CD4-positive, alpha-beta memory T cell (primary cell): Measurements from ENCODE around the gene KDM2A. TPM values are rescaled to one million over a fixed set of nuclear protein-coding genes. Genes with fewer than 3 reads are reported as not detected.

ENCODE experiments used
- CTCF ChIA-PET: fragments of 350-600 bp; sonication (Branson Sonifier 250); formaldehyde crosslinking; loops from one replicate; lab custom pipeline; 2021; ENCODE audit warnings: inconsistent platforms; ENCODE audit not compliant: partially characterized antibody; lab: Charles Lee
- POLR2A ChIA-PET: fragments of 350-600 bp; sonication (Branson Sonifier 250); formaldehyde crosslinking; loops from one replicate; lab custom pipeline; 2021; ENCODE audit not compliant: partially characterized antibody; lab: Charles Lee
- DNase-seq, 5 donors: peaks; one replicate each; pipeline versions ENCODE4 v3.0.0 to v3.0.0-alpha.2; 2020 to 2022; ENCODE audit warnings: mixed read lengths in 1 of 5
- H3K27ac ChIP-seq: one replicate; pipeline ENCODE4 v1.7.0; 2013; ENCODE audit warnings: low read depth, low read length
- H3K27me3 ChIP-seq: 2 replicates; pipeline ENCODE4 v1.7.0; 2013; ENCODE audit warnings: mild to moderate bottlenecking, low read length, moderate library complexity; ENCODE audit not compliant: insufficient read depth
- H3K36me3 ChIP-seq: 2 replicates; pipeline ENCODE4 v1.7.0; 2013; ENCODE audit warnings: mild to moderate bottlenecking, low read length, moderate library complexity; ENCODE audit not compliant: insufficient read depth
- H3K4me1 ChIP-seq: 2 replicates; pipeline ENCODE4 v1.7.0; 2013; ENCODE audit warnings: mild to moderate bottlenecking, low read length, moderate library complexity; ENCODE audit not compliant: insufficient read depth
- H3K4me3 ChIP-seq, 2 donors: one replicate each; pipeline ENCODE4 v1.7.0; 2013; ENCODE audit warnings: low read length in 2 of 2, mild to moderate bottlenecking in 1 of 2
- H3K9me3 ChIP-seq, 2 donors: one replicate each; pipeline ENCODE4 v1.7.0; 2013; ENCODE audit warnings: low read length in 2 of 2, control low read depth in 1 of 2; ENCODE audit not compliant: control insufficient read depth in 1 of 2
- H3K27ac Mint-ChIP-seq, 7 donors: one replicate each; pipeline ENCODE4 v1.8.0; 2020 to 2021; ENCODE audit warnings: mixed read lengths in 7 of 7, mild to moderate bottlenecking in 6 of 7, inconsistent platforms in 3 of 7, moderate library complexity in 3 of 7
- H3K27me3 Mint-ChIP-seq, 2 donors: one replicate each; pipeline ENCODE4 v1.8.0; 2020 to 2021; ENCODE audit warnings: mixed read lengths in 2 of 2
- H3K36me3 Mint-ChIP-seq, 2 donors: one replicate each; pipeline ENCODE4 v1.8.0; 2020 to 2021; ENCODE audit warnings: mixed read lengths in 2 of 2, inconsistent platforms in 1 of 2, mild to moderate bottlenecking in 1 of 2
- H3K4me1 Mint-ChIP-seq, 4 donors: one replicate each; pipeline ENCODE4 v1.8.0; 2020 to 2021; ENCODE audit warnings: mixed read lengths in 4 of 4, mild to moderate bottlenecking in 1 of 4
- H3K4me3 Mint-ChIP-seq, 8 donors: one replicate each; pipeline ENCODE4 v1.8.0; 2020 to 2021; ENCODE audit warnings: mixed read lengths in 8 of 8, mild to moderate bottlenecking in 7 of 8, moderate library complexity in 6 of 8, inconsistent platforms in 3 of 8
- H3K9me3 Mint-ChIP-seq, 8 donors: one replicate each; pipeline ENCODE4 v1.8.0; 2020 to 2021; ENCODE audit warnings: mixed read lengths in 8 of 8, mild to moderate bottlenecking in 5 of 8, inconsistent platforms in 3 of 8, moderate library complexity in 1 of 8
- intact Hi-C: fragments of 100-400 bp; cut with micrococcal nuclease; formaldehyde crosslinking; loops from one replicate; pipeline ENCODE4 v1.15.1; 2023
- polyA plus RNA-seq, 2 donors: library from polyadenylated mRNA; unstranded; fragments of 300-500 nt; fragmentation: Illumina TruSeq; gene quantifications; one replicate each; pipeline ENCODE4 v1.2.3, GENCODE V29; 2021
- total RNA-seq, 2 experiments: library from RNA; stranded (reverse); gene quantifications; one replicate each; pipeline ENCODE4 v1.2.3, GENCODE V29; 2021

Gene KDM2A
- total and polyA plus RNA-seq, 4 experiments from 2014 or later: 14.0 to 200 (median 105) TPM

GRCh38 chr11:67274768-67275605, 155.9 kb downstream of the KDM2A start:
- ChIA-PET CTCF (no interaction called here), POLR2A (interaction anchor here (0.7 to 17.3 kb wide), 8 partner anchors 11 to 144 kb away, joined by 3 to 1163 read pairs (median 4); partner anchors contain the start of genes ANKRD13D, POLD4, SSH3 and TBC1D10C)
- Mint-ChIP-seq H3K36me3 (peaks cover 24 to 58% of the 10 kb centered on the region in 2 donors), H3K27ac (peak overlapping the region; percentile 90 to 99 (median 95)), H3K27me3 (no peaks in the 10 kb centered on the region), H3K4me1 (peaks cover 44 to 95% (median 73%) of the 10 kb centered on the region in 4 donors), H3K4me3 (peak overlapping the region; percentile 3 to 97 (median 83)), H3K9me3 (no peaks in the 10 kb centered on the region)
- no peak overlapping the region for H3K4me3 ChIP-seq
- H3K9me3 ChIP-seq: no peaks in the 10 kb centered on the region
- DNase-seq: no peak
- H3K36me3 ChIP-seq: peaks cover 42% of the 10 kb centered on the region
- peak overlapping the region; percentile 95 for H3K27ac ChIP-seq
- peaks cover 100% of the 10 kb centered on the region for H3K4me1 ChIP-seq
- intact Hi-C loops: loop anchor here (5.0 kb wide), 1 partner anchor 232 kb away; the partner anchor contains the start of genes CDK2AP2 and PITPNM1
- no peaks in the 10 kb centered on the region for H3K27me3 ChIP-seq

GRCh38 chr11:67275606-67276409, 156.7 kb downstream of the KDM2A start:
- Histone ChIP-seq H3K9me3 (no peaks in the 10 kb centered on the region), H3K36me3 (peaks cover 50% of the 10 kb centered on the region), H3K27me3 (no peaks in the 10 kb centered on the region), H3K4me1 (peaks cover 100% of the 10 kb centered on the region), H3K27ac (peak overlapping the region; percentile 95), H3K4me3 (peak overlapping the region in 1 of 2 donors; percentile 15)
- Mint-ChIP-seq H3K9me3 (no peaks in the 10 kb centered on the region), H3K27me3 (no peaks in the 10 kb centered on the region), H3K36me3 (peaks cover 24 to 56% of the 10 kb centered on the region in 2 donors), H3K27ac (peak overlapping the region; percentile 94 to 99 (median 97)), H3K4me1 (peaks cover 38 to 95% (median 68%) of the 10 kb centered on the region in 4 donors), H3K4me3 (peak overlapping the region; percentile 69 to 92 (median 82))
- intact Hi-C loops: loop anchor here (5.0 kb wide), 1 partner anchor 231 kb away; the partner anchor contains the start of genes CDK2AP2 and PITPNM1
- DNase-seq: peak in 3 of 5 donors; percentile 29 to 56 (median 36)
- ChIA-PET POLR2A (interaction anchor here (1.5 to 21.8 kb wide), 6 partner anchors 3 to 128 kb away, joined by 3 to 1163 read pairs (median 55); partner anchors contain the start of genes ANKRD13D, GRK2, SSH3 and TBC1D10C), CTCF (no interaction called here)

GRCh38 chr11:67276781-67277230, 157.7 kb downstream of the KDM2A start:
- peaks cover 98% of the 10 kb centered on the region for H3K4me1 ChIP-seq
- peaks cover 59% of the 10 kb centered on the region for H3K36me3 ChIP-seq
- peak overlapping the region; percentile 79 to 92 (median 83) for H3K4me3 Mint-ChIP-seq
- H3K36me3 Mint-ChIP-seq: peaks cover 22 to 48% of the 10 kb centered on the region in 2 donors
- no peaks in the 10 kb centered on the region for H3K9me3 Mint-ChIP-seq
- H3K27ac Mint-ChIP-seq: peak overlapping the region; percentile 94 to 99 (median 97)
- peak overlapping the region; percentile 95 for H3K27ac ChIP-seq
- CTCF ChIA-PET: interaction anchor here (0.9 to 3.3 kb wide), 10 partner anchors 9 to 127 kb away, joined by 3 to 34 read pairs (median 5); partner anchors contain the start of genes ANKRD13D, SSH3 and TBC1D10C
- H3K9me3 ChIP-seq: no peaks in the 10 kb centered on the region
- no peaks in the 10 kb centered on the region for H3K27me3 Mint-ChIP-seq
- peak overlapping the region; percentile 42 to 49 for H3K4me3 ChIP-seq
- H3K4me1 Mint-ChIP-seq: peaks cover 28 to 91% (median 59%) of the 10 kb centered on the region in 4 donors
- no peaks in the 10 kb centered on the region for H3K27me3 ChIP-seq
- DNase-seq: peak in 3 of 5 donors; percentile 25 to 62 (median 45)
- intact Hi-C loops: loop anchor here (1.0 to 5.0 kb wide), 4 partner anchors 9 to 230 kb away; partner anchors contain the start of genes CDK2AP2 and PITPNM1
- POLR2A ChIA-PET: interaction anchor here (0.8 to 21.8 kb wide), 19 partner anchors 4 to 209 kb away, joined by 3 to 1163 read pairs (median 6); partner anchors contain the start of genes ANKRD13D, GRK2, POLD4 and PPP1CA

GRCh38 chr11:67277231-67277961, 158.3 kb downstream of the KDM2A start:
- peak overlapping the region; percentile 79 to 92 (median 83) for H3K4me3 Mint-ChIP-seq
- no peaks in the 10 kb centered on the region for H3K9me3 Mint-ChIP-seq
- Histone ChIP-seq H3K9me3 (no peaks in the 10 kb centered on the region), H3K4me1 (peaks cover 98% of the 10 kb centered on the region), H3K27ac (peak overlapping the region; percentile 95), H3K36me3 (peaks cover 60% of the 10 kb centered on the region), H3K4me3 (peak overlapping the region; percentile 63 to 71), H3K27me3 (no peaks in the 10 kb centered on the region)
- H3K4me1 Mint-ChIP-seq: peaks cover 25 to 90% (median 54%) of the 10 kb centered on the region in 4 donors
- H3K27me3 Mint-ChIP-seq: no peaks in the 10 kb centered on the region
- intact Hi-C loops: loop anchor here (1.0 to 5.0 kb wide), 4 partner anchors 9 to 230 kb away; partner anchors contain the start of genes CDK2AP2 and PITPNM1
- peak; percentile 92 to 96 (median 93) for DNase-seq
- H3K27ac Mint-ChIP-seq: peak overlapping the region; percentile 94 to 99 (median 97)
- POLR2A ChIA-PET: interaction anchor here (0.8 to 21.8 kb wide), 24 partner anchors 5 to 209 kb away, joined by 3 to 1163 read pairs (median 5); partner anchors contain the start of genes ANKRD13D, GRK2, POLD4 and PPP1CA
- H3K36me3 Mint-ChIP-seq: peaks cover 24 to 47% of the 10 kb centered on the region in 2 donors
- CTCF ChIA-PET: interaction anchor here (0.7 to 3.3 kb wide), 12 partner anchors 9 to 127 kb away, joined by 3 to 34 read pairs (median 4); partner anchors contain the start of genes ANKRD13D, SSH3 and TBC1D10C

- POLR2A ChIA-PET: interaction anchor here (0.9 to 21.8 kb wide), 18 partner anchors 6 to 159 kb away, joined by 3 to 1163 read pairs (median 7); partner anchors contain the start of genes ANKRD13D, GRK2, POLD4 and PPP1CA
- no peaks in the 10 kb centered on the region for H3K9me3 ChIP-seq
- Mint-ChIP-seq H3K4me1 (peaks cover 26 to 88% (median 48%) of the 10 kb centered on the region in 4 donors), H3K27ac (peak overlapping the region; percentile 94 to 99 (median 97)), H3K36me3 (peaks cover 33 to 56% of the 10 kb centered on the region in 2 donors), H3K27me3 (no peaks in the 10 kb centered on the region), H3K9me3 (no peaks in the 10 kb centered on the region), H3K4me3 (peak overlapping the region; percentile 79 to 92 (median 83))
- intact Hi-C loops: loop anchor here (5.0 kb wide), 1 partner anchor 229 kb away; the partner anchor contains the start of genes CDK2AP2 and PITPNM1
- peaks cover 98% of the 10 kb centered on the region for H3K4me1 ChIP-seq
- CTCF ChIA-PET: interaction anchor here (0.7 to 3.3 kb wide), 11 partner anchors 8 to 126 kb away, joined by 3 to 34 read pairs (median 5); partner anchors contain the start of genes ANKRD13D, SSH3 and TBC1D10C
- peak overlapping the region; percentile 63 to 71 for H3K4me3 ChIP-seq
- H3K36me3 ChIP-seq: peaks cover 60% of the 10 kb centered on the region
- H3K27ac ChIP-seq: peak overlapping the region; percentile 95
- H3K27me3 ChIP-seq: no peaks in the 10 kb centered on the region
- DNase-seq: peak in 1 of 5 donors; percentile 42
These were observed 159.3 kb downstream of the KDM2A start for GRCh38 chr11:67278135-67278938.
